Measurements from ENCODE around the gene RIT1.

GRCh38 chr1:155950829-155951228 lies 39.7 kb upstream of the RIT1 start:
- TF ChIP-seq CTCF (conservative IDR thresholded peaks at IDR 0.05; ENCODE audit: low read length) (no peak), EZH2phosphoT487 (IDR thresholded peaks at IDR 0.05; ENCODE audit: borderline replicate concordance) (no peak)
